ENCODE data around the gene ACSL6. TPM values are rescaled to one million over a fixed set of nuclear protein-coding genes. Genes with fewer than 3 reads are reported as not detected.

Gene ACSL6
- total and polyA plus RNA-seq, 10 of the 15 experiments (the other 5 are each of a cell fraction or from before 2014, with no cell fraction given) = 0.06 to 0.53 TPM; not detected in 8

GRCh38 chr5:131977212-131977604 lies 34.2 kb downstream of the ACSL6 start:
- no peaks in the 10 kb centered on the region for H4K20me1 ChIP-seq (ENCODE audit: control insufficient read depth, insufficient read depth)
- ChIA-PET CTCF (no interaction called here), POLR2A (no interaction called here), SMC1A (ENCODE audit: uncharacterized antibody, unreplicated experiment) (no interaction called here), RAD21 (ENCODE audit: unreplicated experiment) (no interaction called here)
- WGBS (ENCODE audit: insufficient coverage, insufficient replicate concordance, low lambda C conversion rate, missing lambda C conversion rate) = 61% methylated on average over 2 of the region's 2 CpGs
- H3K4me1 ChIP-seq (ENCODE audit: control insufficient read depth, insufficient read depth, low read length) = peaks cover 6% of the 10 kb centered on the region
- intact Hi-C loops (cut with micrococcal nuclease; ENCODE audit: unreplicated experiment) = no loop called here
- no TSS peak for BruUV-seq (replicated peaks)
- no peaks in the 10 kb centered on the region for H3K79me2 ChIP-seq (ENCODE audit: control insufficient read depth, insufficient read depth, low read length)
- in situ Hi-C loops (cut with MboI) = no loop called here
- H3K4me2 ChIP-seq (ENCODE audit: control insufficient read depth, insufficient read depth) = no peak overlapping the region
- no peaks in the 10 kb centered on the region for H3K36me3 ChIP-seq (ENCODE audit: control insufficient read depth in 2 of 2, insufficient read depth in 2 of 2, low read length in 1 of 2)
- H3K4me3 ChIP-seq = no peak overlapping the region
- TF ChIP-seq GABPA (IDR thresholded peaks at IDR 0.05; ENCODE audit: low read depth) (no peak), BRCA1 (IDR thresholded peaks at IDR 0.05; ENCODE audit: low read depth, low read length) (no peak), BCL11A (IDR thresholded peaks at IDR 0.05; ENCODE audit: low read depth, low read length) (no peak), SMAD5 (IDR thresholded peaks at IDR 0.05; ENCODE audit: low read depth) (no peak), HCFC1 (IDR thresholded peaks at IDR 0.05; ENCODE audit: low read length) (no peak)
- TF ChIP-seq, protein P1, sequence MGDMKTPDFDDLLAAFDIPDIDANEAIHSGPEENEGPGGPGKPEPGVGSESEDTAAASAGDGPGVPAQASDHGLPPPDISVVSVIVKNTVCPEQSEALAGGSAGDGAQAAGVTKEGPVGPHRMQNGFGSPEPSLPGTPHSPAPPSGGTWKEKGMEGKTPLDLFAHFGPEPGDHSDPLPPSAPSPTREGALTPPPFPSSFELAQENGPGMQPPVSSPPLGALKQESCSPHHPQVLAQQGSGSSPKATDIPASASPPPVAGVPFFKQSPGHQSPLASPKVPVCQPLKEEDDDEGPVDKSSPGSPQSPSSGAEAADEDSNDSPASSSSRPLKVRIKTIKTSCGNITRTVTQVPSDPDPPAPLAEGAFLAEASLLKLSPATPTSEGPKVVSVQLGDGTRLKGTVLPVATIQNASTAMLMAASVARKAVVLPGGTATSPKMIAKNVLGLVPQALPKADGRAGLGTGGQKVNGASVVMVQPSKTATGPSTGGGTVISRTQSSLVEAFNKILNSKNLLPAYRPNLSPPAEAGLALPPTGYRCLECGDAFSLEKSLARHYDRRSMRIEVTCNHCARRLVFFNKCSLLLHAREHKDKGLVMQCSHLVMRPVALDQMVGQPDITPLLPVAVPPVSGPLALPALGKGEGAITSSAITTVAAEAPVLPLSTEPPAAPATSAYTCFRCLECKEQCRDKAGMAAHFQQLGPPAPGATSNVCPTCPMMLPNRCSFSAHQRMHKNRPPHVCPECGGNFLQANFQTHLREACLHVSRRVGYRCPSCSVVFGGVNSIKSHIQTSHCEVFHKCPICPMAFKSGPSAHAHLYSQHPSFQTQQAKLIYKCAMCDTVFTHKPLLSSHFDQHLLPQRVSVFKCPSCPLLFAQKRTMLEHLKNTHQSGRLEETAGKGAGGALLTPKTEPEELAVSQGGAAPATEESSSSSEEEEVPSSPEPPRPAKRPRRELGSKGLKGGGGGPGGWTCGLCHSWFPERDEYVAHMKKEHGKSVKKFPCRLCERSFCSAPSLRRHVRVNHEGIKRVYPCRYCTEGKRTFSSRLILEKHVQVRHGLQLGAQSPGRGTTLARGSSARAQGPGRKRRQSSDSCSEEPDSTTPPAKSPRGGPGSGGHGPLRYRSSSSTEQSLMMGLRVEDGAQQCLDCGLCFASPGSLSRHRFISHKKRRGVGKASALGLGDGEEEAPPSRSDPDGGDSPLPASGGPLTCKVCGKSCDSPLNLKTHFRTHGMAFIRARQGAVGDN (IDR thresholded peaks at IDR 0.05) = no peak
- H3K9ac ChIP-seq (ENCODE audit: control insufficient read depth, insufficient read depth, low read length) = no peak overlapping the region
- DNase-seq (ENCODE audit: low read depth, low spot score) (no peak), FAIRE-seq (no peak), ATAC-seq (no peak)
- no peak overlapping the region for H2AFZ ChIP-seq (ENCODE audit: control insufficient read depth, low read depth, low read length)
- no peak overlapping the region for H3K27ac ChIP-seq (ENCODE audit: control insufficient read depth, insufficient read depth)
- no peaks in the 10 kb centered on the region for H3K9me3 ChIP-seq (replicated peaks; ENCODE audit: control insufficient read depth, insufficient read depth, low read length)
- H3K27me3 ChIP-seq (replicated peaks in 1 of 2; ENCODE audit: control insufficient read depth in 2 of 2, insufficient read depth in 2 of 2, low read length in 1 of 2) = no peaks in the 10 kb centered on the region
